SIG-M5 (cell line): ENCODE data around the gene TMEM98.
"Not testable (repeated sequence)": the region's sequence is repeated elsewhere in the genome, so short reads cannot be mapped to it uniquely, and the experiment has no call there.

Source experiments
- DNase-seq: peaks from one replicate; lab custom pipeline; 2025; lab: John Stamatoyannopoulos, UW

Gene TMEM98

GRCh38 chr17:32985050-32985756, 57.2 kb downstream of the TMEM98 start:
- DNase-seq = no peak

- not testable (repeated sequence) for DNase-seq
Measured at GRCh38 chr17:32987453-32987805, 59.5 kb downstream of the TMEM98 start.

- not testable (repeated sequence) for DNase-seq
Measured at GRCh38 chr17:32987868-32988267, 59.9 kb downstream of the TMEM98 start.

DNA sequence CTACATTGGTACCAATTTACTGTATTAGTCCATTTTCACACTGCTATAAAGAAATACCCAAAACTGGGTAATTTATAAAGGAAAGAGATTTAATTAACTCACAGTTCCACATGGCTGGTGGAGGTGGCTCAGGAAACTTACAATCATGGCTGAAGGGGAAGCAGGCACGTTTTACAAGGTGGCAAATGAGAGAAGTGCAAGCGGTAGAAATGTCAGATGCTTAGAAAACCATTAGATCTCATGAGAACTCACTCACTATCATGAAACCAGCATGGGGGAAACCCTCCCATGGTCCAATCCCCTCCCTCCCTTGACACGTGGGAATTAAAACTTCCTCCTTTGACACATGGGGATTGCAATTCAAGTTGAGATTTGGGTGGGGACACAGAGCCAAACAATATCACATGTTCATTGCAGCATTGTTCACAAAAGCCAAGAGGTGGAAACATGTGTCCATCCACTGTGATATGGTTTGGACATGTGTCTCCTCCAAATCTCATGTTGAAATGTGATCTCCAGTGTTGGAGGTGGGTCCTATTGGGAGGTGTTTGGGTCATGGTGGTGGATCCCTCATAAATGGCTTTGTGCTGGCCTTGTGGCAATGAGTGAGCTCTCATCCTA, 60.6 kb downstream of the TMEM98 start:
- no peak for DNase-seq

DNA sequence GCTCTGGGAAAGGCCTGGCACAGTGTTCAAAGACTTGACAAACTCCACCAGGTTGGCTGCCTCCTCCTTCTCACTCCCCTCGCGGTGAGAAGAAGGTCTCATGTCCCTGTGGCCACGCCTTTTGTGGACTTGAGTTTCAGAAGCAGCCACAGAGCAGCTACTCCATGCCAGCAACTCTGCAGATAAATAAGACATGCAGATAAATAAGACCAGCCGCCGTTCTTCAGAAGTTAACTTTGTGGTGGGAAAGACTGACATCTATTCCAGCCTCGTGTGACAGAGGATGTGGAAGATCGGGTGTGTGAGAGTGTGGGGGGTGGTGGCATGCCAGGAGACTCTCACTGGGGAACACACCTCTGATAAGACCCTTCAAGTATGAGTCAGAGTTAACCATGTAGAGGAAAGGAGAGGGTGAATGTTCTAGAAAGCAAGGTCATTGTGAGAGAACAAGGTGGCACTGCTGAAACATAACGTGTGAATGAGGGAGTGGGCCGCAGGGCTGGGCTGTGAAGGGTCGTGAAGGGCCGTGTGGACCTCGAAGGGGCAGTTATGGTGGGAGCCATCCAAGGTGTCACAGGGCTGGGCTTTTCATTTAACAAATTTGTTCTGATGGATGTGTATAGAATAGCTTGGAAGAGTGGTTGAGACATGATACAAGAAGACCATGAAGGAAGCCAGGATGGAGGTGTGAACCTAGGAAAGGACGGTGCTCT, 64.5 kb downstream of the TMEM98 start:
- no peak for DNase-seq

- no peak for DNase-seq
Measured at GRCh38 chr17:32993977-32994376, 66.0 kb downstream of the TMEM98 start.
